H1 (cell line): ENCODE measurements around the gene LEFTY2. TPM values are rescaled to one million over a fixed set of nuclear protein-coding genes. Genes with fewer than 3 reads are reported as not detected.

Source experiments
- CEBPB ChIP-seq: IDR thresholded peaks from 2 replicates; pipeline ENCODE4 v1.6.1; 2012; ENCODE audit warnings: low read depth, low read length
- E2F6 ChIP-seq: IDR thresholded peaks from 2 replicates; pipeline ENCODE4 v1.6.1; 2012; ENCODE audit warnings: inconsistent platforms
- EGR1 ChIP-seq: IDR thresholded peaks from 2 replicates; pipeline ENCODE4 v1.6.1; 2011; ENCODE audit warnings: low read depth, low read length, borderline replicate concordance
- KDM4A ChIP-seq: IDR thresholded peaks from one replicate; pipeline ENCODE4 v1.7.1; 2012; ENCODE audit warnings: low read depth, mild to moderate bottlenecking, moderate library complexity, low read length, inconsistent platforms; ENCODE audit not compliant: severe bottlenecking
- NANOG ChIP-seq: IDR thresholded peaks from 2 replicates; pipeline ENCODE4 v1.6.1; 2011; ENCODE audit warnings: low read length, low read depth, mild to moderate bottlenecking, inconsistent platforms; ENCODE audit not compliant: insufficient read depth, poor library complexity, severe bottlenecking
- POU5F1 ChIP-seq: IDR thresholded peaks from 2 replicates; pipeline ENCODE4 v1.6.1; 2011; ENCODE audit warnings: low read depth, mild to moderate bottlenecking, low read length, moderate library complexity
- SIRT6 ChIP-seq: IDR thresholded peaks from one replicate; pipeline ENCODE4 v1.7.1; 2012; ENCODE audit warnings: low read length, inconsistent platforms
- TCF12 ChIP-seq: IDR thresholded peaks from 2 replicates; pipeline ENCODE4 v1.6.1; 2011; ENCODE audit warnings: low read depth, mild to moderate bottlenecking, low read length
- polyA plus RNA-seq, 7 experiments: library from polyadenylated mRNA; depleted of rRNA in 3 of 7; stranded (reverse) in 5 of 7; unstranded in 2 of 7; fragments of >200 nt in 5 of 7; fragments of 200-250 nt in 2 of 7; gene quantifications; 1 replicate in 5 of 7; 2 replicates in 1 of 7; 4 replicates in 1 of 7; pipeline versions ENCODE4 v1.2.1 to v1.2.3, GENCODE V29; 2011 to 2013; ENCODE audit warnings: missing spikeins in 2 of 7, mixed read lengths in 2 of 7
- total RNA-seq: library from RNA; stranded (reverse); fragmentation: NEBNext Ultra II Directional; extraction: Animal tissue kit (Norgen Biotek cat#: 25700); gene quantifications from 2 replicates; pipeline ENCODE4 v1.2.1, GENCODE V29; 2021

LEFTY2 gene
- total and polyA plus RNA-seq, 2 of the 8 experiments (the other 6 are each of a cell fraction or from before 2014, with no cell fraction given): 2.6 to 4.3 TPM

GRCh38 chr1:225944951-225945350 is 3.9 kb upstream of the LEFTY2 start (continued):
- TF ChIP-seq E2F6: no peak
- TF ChIP-seq EGR1: no peak
- no peak for TF ChIP-seq TCF12
- no peak for TF ChIP-seq KDM4A
- no peak for TF ChIP-seq NANOG
- no peak for TF ChIP-seq CEBPB
- TF ChIP-seq POU5F1: no peak
- TF ChIP-seq SIRT6: no peak
